HG03575 (cell line): ENCODE results near the gene LCAT.
"Not testable (repeated sequence)": the region's sequence is repeated elsewhere in the genome, so short reads cannot be mapped to it uniquely, and the experiment has no call there.

ENCODE experiments used
- ATAC-seq: cut with Tn5 transposase; IDR thresholded peaks from one replicate; pipeline ENCODE4 v1.9.1; 2021; ENCODE audit not compliant: unreplicated experiment, insufficient number of reproducible peaks, low FRiP score; ENCODE audit errors: extremely low read depth

LCAT gene

DNA sequence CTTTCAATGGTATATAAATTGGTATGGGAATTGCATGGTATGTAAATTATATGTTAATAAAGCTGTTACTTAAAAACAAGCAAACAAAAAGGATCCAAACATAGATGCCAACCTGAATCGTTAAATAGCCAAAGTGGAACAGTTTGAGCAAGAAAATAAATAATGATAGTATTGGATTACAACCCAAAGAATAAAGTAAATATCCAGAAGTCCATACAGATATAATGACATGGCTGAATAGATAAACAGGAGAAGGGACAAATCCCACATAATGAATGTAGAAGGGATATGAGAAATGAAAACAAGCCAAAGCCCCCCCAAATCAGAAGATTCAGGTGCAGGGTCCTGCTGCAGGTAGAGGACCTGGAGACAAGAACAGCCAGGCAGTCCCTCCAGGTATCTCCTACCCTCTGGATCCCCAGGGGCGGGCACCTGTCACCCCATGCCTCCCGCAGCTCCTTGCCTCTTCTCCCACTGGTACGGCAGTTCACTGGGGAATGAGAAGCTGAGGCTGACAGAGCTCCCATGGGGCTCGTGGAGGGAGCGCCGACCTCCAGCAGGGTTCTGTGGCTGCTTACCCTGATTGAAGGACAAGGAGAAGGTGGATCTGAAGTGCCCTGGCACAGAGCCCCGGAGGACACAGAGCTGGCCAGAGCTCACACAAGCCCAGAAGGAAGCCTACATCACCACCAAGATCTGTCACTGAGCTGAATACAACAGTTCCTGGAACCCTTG is 9.9 kb upstream of the LCAT start:
- no peak for ATAC-seq

DNA sequence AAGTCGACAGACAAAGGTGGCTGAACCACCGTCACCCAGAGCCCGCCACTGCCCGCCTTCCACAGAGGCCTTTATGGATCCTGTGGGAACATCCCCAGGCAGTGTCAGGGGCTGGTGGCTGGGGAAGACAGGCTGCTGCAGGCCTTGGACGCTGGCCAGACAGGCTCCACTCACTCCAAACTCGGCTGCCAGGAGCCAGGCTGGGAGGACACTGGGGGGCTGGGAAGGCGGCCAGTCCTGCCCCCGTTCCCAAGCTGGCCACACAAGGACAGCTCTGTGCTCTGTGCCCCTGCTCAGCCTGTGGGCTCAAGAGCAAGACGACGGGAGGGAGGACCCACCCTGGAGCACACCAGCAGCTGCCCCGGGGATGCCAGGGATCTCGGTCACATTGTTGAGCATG is 7.6 kb upstream of the LCAT start:
- no peak for ATAC-seq

DNA sequence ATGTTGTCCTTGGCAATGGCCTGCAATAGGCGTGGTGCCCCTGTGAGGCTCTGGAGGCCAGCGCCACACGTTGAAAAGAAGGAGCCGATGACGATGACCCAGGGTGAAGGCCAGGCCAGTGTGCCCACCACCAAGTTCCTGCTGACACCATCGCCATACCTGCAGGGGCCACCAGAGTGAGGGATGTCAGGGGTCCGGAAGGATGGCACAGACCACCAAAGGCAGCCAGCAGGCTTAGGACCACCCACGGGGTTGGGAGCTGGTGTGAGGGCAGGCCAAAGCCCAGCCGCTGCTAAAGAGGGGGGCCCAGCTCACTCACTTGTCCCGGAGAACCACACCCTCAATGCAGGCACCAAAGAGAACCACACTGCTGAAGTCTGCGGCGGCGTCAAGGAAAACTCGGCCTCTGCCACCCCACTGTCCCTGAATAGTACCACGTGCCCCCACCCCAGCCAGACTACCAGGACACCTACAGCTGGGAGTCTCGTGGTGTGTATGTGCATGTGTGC is 6.5 kb upstream of the LCAT start:
- ATAC-seq = no peak

DNA sequence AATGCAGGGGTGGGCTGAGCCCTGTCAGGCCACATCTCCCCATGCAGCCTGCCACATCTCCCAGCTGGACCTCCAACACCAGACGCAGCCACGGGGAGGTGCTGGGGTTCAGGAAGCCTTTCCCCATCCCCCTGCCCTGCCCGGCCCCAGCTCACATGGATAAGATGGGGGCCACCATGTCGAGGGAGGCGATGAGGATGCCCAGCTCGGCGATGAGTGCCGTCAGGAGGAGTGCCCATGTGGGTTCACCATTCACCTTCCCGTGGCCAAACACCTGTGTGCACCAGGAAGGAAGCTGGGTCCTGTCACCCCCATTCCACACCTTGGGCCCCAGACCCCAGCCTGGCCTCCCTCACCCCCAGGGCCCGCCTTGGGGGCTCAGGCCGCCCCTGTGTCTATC is 5.7 kb upstream of the LCAT start:
- no peak for ATAC-seq

DNA sequence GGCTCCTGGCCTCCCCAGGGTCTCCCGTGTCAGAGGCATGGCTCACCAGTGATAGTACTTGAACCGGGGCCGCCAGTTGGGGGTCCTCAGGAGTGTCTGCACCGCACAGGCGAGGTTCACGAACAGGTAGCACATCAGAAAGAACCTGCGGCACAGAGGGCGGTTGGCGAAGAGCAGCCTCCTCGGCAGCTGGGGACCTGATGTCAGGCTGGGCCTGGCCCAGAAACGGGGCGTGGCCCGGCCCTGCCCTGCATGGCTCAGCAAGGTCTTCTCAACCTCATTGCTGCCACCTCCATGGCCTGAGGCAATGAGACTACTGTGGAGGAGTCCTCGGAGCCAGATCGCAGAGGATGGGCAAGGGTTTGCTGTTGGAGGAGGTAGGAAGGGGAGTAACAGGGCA is 4.1 kb upstream of the LCAT start:
- ATAC-seq = no peak

DNA sequence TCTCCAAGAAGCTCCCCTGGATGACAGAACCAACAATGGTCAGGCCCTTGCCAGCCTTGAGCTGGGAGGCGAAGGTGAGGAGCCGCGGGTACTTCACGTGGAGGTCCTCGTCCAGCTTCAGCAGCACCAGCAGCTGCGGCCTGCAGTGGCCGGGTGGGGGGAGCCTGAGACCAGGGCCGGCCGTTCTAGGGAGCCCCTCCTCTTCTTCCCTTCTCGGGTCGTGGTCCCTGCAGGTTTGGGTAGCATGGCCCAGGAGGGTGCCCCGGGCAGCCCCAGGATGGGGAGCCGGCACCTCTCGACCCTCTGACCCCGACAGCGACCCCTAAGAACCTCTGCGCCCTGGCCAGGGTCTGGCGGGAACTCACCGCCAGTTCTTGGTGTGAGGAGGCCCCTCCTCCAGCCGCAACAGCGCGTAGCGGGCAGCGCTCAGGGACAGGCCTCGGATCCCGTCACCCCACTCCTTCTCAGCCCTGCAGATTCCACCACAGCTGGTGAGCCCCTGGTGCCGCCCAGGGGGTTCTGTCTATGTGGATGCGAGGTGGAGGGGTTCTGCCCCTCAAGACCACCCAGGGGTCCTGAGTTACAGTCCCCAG is 3.1 kb upstream of the LCAT start:
- no peak for ATAC-seq

DNA sequence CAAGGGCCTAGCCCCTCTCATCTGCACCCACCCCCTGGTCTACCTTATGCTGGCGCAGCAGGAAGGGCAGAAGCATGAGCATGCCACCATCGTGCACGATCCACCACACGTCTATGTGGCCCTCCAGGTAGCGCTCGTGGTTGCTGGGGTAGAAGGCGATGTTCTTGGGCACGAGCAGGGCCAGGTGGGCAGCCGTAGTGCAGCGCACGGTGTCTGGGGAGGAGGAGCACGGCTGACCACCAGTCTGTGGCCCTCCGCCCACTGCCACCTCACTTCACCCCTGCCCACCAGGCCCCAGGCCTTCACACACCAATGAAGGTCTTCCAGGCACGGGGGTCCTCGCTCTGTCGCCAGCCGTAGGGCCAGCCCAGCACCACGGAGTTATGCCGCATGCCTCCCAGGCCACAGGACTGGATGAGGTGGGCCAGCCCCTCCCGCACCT is 2.2 kb upstream of the LCAT start:
- no peak for ATAC-seq

DNA sequence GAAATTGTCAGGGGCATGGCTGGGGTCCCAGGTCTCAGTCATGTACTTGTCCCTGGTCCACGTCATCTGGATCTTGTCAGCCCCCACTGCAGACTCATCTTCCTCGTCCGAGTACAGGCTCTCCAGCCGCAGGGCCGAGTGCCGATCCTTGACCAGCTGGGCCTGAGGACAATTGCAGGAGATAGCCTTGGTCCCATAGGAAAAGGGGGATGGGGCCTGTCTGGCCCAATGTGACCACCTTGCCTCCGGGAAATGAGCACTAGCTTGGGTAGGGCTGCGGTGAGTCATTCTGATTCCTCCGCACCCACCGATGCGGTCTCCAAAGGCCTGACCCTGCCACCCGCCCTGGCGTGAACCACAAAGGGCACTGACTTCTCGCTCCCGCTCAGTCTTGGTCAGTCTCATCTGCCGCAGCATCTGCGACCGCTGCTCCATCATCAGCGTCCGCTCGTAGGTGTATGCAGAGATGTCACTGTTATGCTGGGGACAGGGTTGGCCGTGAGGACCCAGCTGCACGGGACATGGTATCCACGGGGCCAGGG is 1.5 kb upstream of the LCAT start:
- no peak for ATAC-seq

DNA sequence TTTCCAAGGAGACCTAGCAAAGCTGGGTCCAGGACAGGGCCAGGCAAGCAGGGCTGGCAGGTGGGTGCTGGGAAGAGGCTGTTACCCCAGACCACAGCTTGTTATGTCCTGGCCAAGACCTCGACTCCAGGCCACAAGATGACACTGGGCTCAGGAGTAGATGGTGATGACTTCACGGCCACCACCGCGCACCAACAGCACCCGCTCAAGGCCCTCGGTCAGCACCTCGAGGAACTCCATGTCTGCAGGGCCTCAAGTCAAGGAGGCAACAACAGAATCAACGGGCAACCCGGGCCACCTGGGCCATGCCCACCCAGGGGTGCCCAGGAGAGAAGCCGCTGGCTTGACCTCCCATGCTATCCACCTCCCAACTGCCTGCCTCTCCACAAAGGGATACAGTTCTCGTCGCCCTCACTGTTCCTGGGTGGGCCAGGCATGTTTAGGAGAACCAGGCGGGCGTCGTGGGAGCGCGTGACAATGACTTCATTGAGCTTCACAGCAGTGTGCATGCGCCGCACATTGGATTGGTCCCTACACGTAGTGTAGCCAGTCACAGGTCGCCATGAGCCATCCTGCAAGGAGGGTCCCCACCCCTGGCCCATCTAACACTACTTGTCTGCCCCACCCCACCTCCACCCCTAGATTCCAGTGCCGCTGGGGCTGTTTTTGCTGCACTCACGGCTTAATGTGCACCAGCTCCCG is 921 bp upstream of the LCAT start:
- no peak for ATAC-seq

DNA sequence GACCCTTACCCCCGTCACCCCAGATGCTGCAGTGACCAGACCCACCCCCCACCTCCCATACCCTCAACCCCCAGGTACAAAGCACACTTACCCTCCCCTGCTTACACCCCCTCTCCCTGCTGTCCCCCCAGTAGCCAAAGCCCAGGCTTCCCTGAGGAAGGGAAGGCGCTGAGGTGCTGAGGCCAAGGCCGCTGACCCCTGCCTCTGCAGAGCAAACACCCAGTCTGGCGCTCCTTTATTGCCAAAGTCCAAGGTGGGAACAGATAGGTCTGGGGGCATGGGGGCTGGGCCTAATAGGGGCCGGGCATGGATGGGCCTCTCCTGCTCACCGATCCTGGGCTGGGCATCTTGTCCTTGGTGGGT is 683 bp downstream of the LCAT start:
- ATAC-seq = no peak

DNA sequence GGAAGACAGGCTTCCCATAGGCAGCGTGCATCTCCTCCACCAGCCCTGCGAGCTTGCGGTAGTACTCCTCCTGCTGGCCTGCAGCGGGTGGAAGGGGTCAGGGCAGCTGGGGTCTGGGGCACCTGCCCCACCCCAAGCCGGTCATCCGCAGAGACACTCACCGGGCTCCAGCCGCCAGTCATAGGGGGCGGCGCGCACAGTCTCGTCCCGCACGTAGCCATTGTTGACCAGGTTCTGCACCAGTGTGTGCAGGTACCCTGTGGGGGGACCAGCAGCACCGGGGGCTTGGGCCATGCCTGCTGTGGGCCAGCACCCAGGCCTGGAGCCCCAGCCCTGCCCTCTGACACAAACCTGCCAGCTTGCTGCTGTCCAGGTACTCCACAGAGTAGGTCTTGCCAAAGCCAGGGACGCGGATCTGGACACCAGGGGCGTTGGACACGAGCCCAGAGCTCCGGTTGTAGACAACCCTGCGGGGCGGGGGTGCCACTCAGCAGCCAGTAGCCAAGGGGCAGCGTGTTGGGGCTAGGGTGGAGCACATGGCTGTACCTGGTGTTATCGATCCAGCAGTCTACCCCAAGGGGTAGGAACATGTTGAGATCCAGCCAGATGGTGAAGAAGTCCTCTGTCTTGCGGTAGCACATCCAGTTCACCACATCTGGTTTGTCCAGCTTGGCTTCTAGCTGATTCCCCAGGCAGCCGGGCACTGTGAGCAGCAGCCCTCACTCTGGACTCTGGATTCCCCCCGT is 1.2 kb downstream of the LCAT start:
- no peak for ATAC-seq

DNA sequence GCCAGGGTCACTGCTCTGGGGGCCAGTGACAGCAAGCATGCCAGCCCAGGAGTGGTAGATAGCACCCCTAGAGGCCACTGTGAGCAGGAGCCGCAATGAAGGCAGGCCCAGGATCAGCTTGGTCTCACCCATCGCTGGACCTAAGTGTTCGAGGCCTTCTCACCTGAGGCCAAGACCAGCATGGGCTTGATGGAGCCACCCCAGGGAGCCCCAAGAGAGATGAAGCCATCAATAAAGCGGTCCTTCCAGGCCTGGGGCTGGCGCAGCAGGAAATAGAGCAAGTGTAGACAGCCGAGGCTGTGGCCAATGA is 1.8 kb downstream of the LCAT start:
- ATAC-seq = no peak

DNA sequence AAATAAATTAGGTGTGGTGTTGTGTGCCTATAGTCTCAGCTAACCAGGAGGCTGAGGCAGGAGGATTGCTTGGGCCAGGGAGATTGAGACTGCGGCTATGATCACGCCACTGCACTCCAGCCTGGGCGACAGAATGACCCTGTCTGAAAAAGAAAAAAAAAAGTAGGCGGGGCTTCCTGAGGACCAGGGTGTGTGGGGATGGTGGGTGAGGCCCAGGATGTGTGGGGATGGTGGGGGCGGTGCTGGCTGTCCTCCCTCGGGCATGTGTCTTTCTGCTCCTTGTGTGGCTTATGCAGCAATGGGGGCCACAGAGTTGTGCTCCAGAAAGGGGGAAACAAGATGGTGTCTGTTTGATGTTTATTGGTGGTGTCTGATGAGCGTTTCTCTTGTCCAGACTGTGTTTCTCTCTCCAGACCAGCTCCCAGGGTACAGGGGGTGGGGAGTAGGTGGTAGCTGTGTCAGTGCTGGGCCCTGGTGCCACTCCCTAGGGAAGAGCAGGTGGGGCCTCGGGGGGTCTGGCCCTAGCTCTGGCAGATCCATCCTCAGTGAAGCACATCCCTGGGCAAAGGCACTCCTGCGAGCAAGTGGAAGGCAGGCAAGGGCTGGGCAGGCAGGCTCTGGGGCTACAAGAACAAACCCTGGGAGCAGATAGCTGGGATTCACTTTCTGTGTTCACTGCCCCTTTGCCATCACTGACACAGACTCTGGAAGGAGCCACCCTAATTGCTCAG is 2.3 kb downstream of the LCAT start:
- no peak for ATAC-seq

DNA sequence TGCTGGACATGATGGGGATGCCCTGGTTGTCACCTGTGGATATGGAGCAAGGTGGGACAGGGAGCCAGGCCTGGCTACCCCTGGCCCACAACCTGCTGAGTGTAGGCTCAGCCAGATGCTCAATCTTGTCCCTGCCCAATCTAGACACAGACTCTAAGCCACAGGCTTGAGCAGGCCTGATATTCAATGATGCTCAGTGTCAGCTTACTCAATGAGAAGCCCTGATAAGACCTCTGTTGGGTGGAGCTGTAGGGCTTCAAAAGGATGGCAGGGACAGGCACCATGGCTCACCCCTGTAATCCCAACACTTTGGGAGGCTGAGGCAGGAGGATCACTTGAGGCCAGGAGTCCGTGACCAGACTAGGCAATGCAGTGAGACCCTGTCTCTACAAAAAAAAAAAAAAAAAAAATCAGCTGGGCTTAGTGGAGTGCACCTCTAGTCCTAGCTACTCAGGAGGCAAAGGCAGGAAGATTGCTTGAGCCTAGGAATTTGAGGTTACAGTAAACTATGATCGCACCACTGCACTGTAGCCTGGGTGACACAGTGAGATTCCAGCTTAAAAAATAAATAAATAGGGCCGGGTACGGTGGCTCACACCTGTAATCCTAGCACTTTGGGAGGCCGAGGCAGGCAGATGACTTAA is 3.4 kb downstream of the LCAT start:
- no peak for ATAC-seq

DNA sequence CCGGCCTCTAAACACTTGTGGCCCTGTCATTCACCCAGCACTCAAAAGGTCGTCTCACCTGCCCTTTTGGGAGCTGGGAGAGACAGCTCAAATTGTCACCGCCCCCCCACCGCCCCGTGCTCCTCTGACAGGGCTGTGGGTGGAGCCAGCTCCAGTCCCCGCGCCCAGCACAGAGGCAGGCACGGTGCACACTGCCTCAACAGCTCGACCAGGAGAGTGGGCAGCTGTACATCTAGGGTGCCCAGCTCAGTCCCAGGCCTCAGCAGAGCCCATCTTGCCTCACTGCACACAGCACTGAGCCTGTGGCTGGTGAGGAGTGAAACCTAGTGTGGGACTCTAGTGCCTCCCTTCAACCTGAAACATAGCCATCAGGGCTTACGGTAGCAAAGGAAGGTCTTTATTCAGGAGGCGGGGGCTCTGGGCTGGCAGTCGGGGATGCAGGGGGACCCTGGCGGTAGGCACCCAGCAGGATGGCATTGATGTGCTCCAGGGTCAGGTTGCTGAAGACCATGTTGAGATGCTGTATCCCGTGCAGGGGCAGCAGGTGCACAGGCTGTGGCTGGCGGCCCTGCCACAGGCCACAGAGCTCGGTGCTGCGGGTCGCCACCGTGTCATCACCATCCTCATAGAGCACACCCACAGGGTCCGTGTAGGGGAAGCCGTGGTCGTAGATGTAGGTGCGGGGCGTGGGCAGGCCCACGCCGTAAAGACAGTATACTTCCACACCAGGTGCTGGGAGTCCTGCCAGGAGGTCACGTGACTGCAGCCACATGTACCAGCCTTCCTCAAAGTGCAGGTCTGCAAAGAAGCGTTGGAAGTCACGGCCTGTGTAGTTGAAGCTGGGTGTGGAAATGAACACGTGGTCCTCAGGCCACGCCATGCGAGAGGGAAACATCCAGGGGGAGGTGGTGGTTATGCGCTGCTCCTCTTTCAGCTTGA is 4.1 kb downstream of the LCAT start:
- no peak for ATAC-seq

DNA sequence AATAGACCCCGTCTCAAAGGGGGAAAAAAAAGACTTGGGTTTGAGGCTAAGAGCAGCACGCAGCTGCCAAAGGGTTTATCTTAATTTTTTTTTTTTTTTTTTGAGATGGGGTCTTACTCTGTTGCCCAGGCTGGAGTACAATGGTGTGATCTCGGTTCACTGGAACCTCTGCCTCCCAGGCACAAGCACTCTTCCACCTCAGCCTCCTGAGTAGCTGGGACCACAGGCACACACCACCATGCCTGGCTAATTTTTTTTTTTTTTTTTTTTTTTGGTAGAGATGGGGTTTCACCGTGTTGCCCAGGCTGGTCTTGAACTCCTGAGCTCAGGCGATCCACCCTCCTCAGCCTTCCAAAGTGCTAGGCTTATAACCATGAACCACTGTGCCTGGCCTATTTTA is 6.2 kb downstream of the LCAT start:
- ATAC-seq = not testable (repeated sequence)

DNA sequence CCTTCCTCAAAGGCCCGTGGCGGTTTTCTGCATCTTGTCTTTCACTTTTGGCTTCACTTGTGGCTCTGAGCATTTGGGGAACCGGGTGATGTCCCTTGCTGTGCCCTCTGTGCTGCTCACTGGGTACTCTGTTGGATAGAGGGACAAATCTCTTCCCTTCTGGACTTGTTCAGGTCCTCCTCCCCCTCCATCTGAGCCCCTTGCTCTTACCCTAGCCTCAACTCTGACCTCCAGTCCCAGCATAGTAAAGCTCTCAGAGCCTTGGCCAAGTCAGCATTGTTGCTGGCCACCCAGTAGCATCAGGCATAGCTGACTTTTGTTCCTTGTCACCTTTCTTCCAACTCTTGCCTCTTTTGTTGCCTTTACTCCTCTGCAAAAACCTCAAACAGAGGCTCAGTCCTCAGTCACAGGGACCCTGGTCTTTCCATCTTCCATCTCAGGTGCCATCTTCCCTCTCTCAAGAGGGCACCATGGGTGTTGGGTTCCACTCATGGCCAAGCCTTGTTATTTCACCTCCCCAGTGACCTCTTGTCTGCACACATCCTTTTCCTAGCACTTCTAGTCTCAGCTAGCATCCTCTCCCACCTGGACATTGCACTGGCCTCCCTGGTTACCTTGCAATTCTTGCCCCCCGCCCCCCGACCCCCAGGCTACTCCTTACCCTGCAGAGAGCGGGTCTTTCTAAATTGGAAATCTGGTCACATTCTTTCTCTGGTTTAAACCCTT is 6.9 kb downstream of the LCAT start:
- ATAC-seq = no peak
